Liver (tissue), 9 donors: Measurements from ENCODE around the gene ERMN. TPM values are rescaled to one million over a fixed set of nuclear protein-coding genes. Genes with fewer than 3 reads are reported as not detected.

ENCODE experiments used
- DNase-seq: peaks from one replicate; pipeline ENCODE4 v3.0.0-alpha.2; 2017; ENCODE audit warnings: low spot score
- H3K27ac ChIP-seq, 2 donors: one replicate each; pipeline ENCODE4 v1.7.0; 2013; ENCODE audit warnings: inconsistent platforms in 2 of 2, low read length in 2 of 2, control low read depth in 1 of 2, low read depth in 1 of 2, mild to moderate bottlenecking in 1 of 2
- H3K27me3 ChIP-seq, 4 donors: one replicate each; pipeline versions ENCODE4 v1.6.1 to v1.7.0; 2013; ENCODE audit warnings: low read length in 3 of 4, inconsistent platforms in 1 of 4, mild to moderate bottlenecking in 1 of 4, moderate library complexity in 1 of 4; ENCODE audit not compliant: control insufficient read depth in 4 of 4, insufficient read depth in 4 of 4
- H3K36me3 ChIP-seq, 4 donors: one replicate each; pipeline versions ENCODE4 v1.6.1 to v1.7.0; 2013; ENCODE audit warnings: low read length in 3 of 4, mild to moderate bottlenecking in 3 of 4, low read depth in 1 of 4, moderate library complexity in 1 of 4; ENCODE audit not compliant: control insufficient read depth in 4 of 4, insufficient read depth in 3 of 4
- H3K4me1 ChIP-seq, 4 donors: one replicate each; pipeline versions ENCODE4 v1.6.1 to v1.7.0; 2013; ENCODE audit warnings: low read length in 3 of 4, mild to moderate bottlenecking in 3 of 4, moderate library complexity in 1 of 4; ENCODE audit not compliant: control insufficient read depth in 4 of 4, insufficient read depth in 4 of 4
- H3K4me3 ChIP-seq, 3 donors: one replicate each; pipeline versions ENCODE4 v1.6.1 to v1.7.0; 2013; ENCODE audit warnings: low read length in 3 of 3, control low read depth in 1 of 3, low read depth in 1 of 3, mild to moderate bottlenecking in 1 of 3
- H3K9ac ChIP-seq, 2 donors: one replicate each; pipeline ENCODE4 v1.7.0; 2013; ENCODE audit warnings: low read length in 2 of 2, mild to moderate bottlenecking in 2 of 2, moderate library complexity in 2 of 2, control low read depth in 1 of 2, low read depth in 1 of 2
- H3K9me3 ChIP-seq, 4 donors: one replicate each; pipeline versions ENCODE4 v1.6.1 to v1.7.0; 2013; ENCODE audit warnings: low read length in 3 of 4; ENCODE audit not compliant: control insufficient read depth in 4 of 4
- EGR1 ChIP-seq, 2 donors: IDR thresholded peaks; 2 replicates each; pipeline ENCODE4 v1.6.1; 2016 to 2018; ENCODE audit warnings: antibody characterized with exemption in 2 of 2, low read depth in 2 of 2
- FOXA1 ChIP-seq: IDR thresholded peaks from 2 replicates; pipeline ENCODE4 v1.6.1; 2016; ENCODE audit warnings: antibody characterized with exemption
- GABPA ChIP-seq, 2 donors: IDR thresholded peaks in 1 of 2; conservative IDR thresholded peaks in 1 of 2; 2 replicates each; pipeline ENCODE4 v1.6.1; 2016; ENCODE audit warnings: antibody characterized with exemption in 2 of 2, mild to moderate bottlenecking in 1 of 2, moderate library complexity in 1 of 2
- HNF4A ChIP-seq, 2 donors: conservative IDR thresholded peaks; 2 replicates each; pipeline ENCODE4 v1.6.1; 2016; ENCODE audit warnings: antibody characterized with exemption in 2 of 2, mild to moderate bottlenecking in 2 of 2
- HNF4G ChIP-seq: IDR thresholded peaks from 2 replicates; pipeline ENCODE4 v1.6.1; 2016; ENCODE audit warnings: antibody characterized with exemption
- NR2F2 ChIP-seq: IDR thresholded peaks from 2 replicates; pipeline ENCODE4 v1.6.1; 2016; ENCODE audit warnings: antibody characterized with exemption
- RAD21 ChIP-seq, 2 donors: IDR thresholded peaks; 2 replicates each; pipeline ENCODE4 v1.6.1; 2016; ENCODE audit warnings: antibody characterized with exemption in 2 of 2, mild to moderate bottlenecking in 2 of 2
- SP1 ChIP-seq: IDR thresholded peaks from 2 replicates; pipeline ENCODE4 v1.6.1; 2018; ENCODE audit warnings: antibody characterized with exemption, mild to moderate bottlenecking
- TAF1 ChIP-seq: conservative IDR thresholded peaks from 2 replicates; pipeline ENCODE4 v1.6.1; 2016; ENCODE audit warnings: antibody characterized with exemption, mild to moderate bottlenecking
- YY1 ChIP-seq: IDR thresholded peaks from 2 replicates; pipeline ENCODE4 v1.6.1; 2016; ENCODE audit warnings: antibody characterized with exemption, mild to moderate bottlenecking
- WGBS: extraction: QIAGEN DNeasy Blood & Tissue Kit; methylation state at CpG from one replicate; pipeline ENCODE4 v1.1.7; 2013; 5-methylcytosine and 5-hydroxymethylcytosine counted together
- polyA plus RNA-seq, 2 donors: library from polyadenylated mRNA; stranded (reverse) in 1 of 2; unstranded in 1 of 2; fragments of 200-250 nt in 1 of 2; fragments of >200 nt in 1 of 2; fragmentation: Nextera tagmentation in 1 of 2; extraction: Ambion mirVana in 1 of 2; gene quantifications; one replicate each; pipeline versions ENCODE4 v1.2.1 to v1.2.3, GENCODE V29; 2013 to 2015
- total RNA-seq, 2 donors: library from RNA; depleted of rRNA; stranded (reverse); fragments of >200 nt; gene quantifications; one replicate each; pipeline ENCODE4 v1.2.3, GENCODE V29; 2014
- TF ChIP-seq, protein P1 (sequence below): fragments of 150-350 bp; IDR thresholded peaks from 2 replicates; pipeline ENCODE4 v1.5.1; 2017; ENCODE audit warnings: improper control_type of control experiment, low read depth, low read length; ENCODE audit not compliant: missing input control
- TF ChIP-seq, protein P2 (sequence below): IDR thresholded peaks from 2 replicates; pipeline ENCODE4 v1.6.1; 2016; ENCODE audit warnings: antibody characterized with exemption
- TF ChIP-seq, protein P3 (sequence below): IDR thresholded peaks from 2 replicates; pipeline ENCODE4 v1.6.1; 2016; ENCODE audit warnings: antibody characterized with exemption
- TF ChIP-seq, protein P4 (sequence below): IDR thresholded peaks from 2 replicates; pipeline ENCODE4 v1.6.1; 2016; ENCODE audit warnings: antibody characterized with exemption
- donor health status: healthy.
- donor health status: healthy.
- donor health status: healthy.
- donor health status: healthy.
- donor health status: healthy.

The ERMN gene
- total and polyA plus RNA-seq, 4 donors = 0.05 to 0.08 TPM; not detected in 2

DNA sequence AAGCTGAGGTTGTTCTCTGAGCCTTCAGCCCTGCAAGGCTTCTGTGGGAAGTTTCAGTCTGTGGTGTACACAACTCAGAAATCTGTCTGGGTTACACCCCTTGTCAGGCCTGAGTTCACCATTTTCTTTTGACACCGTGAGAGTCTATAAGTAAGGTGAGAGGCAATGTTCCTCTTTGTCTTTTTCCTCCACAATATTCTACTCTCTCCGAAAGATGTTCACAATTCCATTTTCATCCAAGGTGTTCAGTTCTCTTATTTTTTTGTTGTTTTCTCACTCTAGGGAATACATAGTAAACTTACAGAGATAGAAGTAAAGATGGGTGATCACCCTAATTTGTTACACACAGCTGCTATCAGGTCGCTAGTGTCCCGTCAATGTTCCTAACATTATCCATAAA is 3.2 kb downstream of the ERMN start:
- Histone ChIP-seq H3K36me3 (no peaks in the 10 kb centered on the region), H3K4me1 (no peaks in the 10 kb centered on the region), H3K27ac (no peak overlapping the region), H3K27me3 (no peaks in the 10 kb centered on the region), H3K9me3 (no peaks in the 10 kb centered on the region), H3K4me3 (no peak overlapping the region), H3K9ac (no peak overlapping the region)
- WGBS = 89% methylated on average over 4 of the region's 4 CpGs
- TF ChIP-seq, protein P1, sequence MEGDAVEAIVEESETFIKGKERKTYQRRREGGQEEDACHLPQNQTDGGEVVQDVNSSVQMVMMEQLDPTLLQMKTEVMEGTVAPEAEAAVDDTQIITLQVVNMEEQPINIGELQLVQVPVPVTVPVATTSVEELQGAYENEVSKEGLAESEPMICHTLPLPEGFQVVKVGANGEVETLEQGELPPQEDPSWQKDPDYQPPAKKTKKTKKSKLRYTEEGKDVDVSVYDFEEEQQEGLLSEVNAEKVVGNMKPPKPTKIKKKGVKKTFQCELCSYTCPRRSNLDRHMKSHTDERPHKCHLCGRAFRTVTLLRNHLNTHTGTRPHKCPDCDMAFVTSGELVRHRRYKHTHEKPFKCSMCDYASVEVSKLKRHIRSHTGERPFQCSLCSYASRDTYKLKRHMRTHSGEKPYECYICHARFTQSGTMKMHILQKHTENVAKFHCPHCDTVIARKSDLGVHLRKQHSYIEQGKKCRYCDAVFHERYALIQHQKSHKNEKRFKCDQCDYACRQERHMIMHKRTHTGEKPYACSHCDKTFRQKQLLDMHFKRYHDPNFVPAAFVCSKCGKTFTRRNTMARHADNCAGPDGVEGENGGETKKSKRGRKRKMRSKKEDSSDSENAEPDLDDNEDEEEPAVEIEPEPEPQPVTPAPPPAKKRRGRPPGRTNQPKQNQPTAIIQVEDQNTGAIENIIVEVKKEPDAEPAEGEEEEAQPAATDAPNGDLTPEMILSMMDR = no peak
- no peak for TF ChIP-seq FOXA1
- TF ChIP-seq, protein P2, sequence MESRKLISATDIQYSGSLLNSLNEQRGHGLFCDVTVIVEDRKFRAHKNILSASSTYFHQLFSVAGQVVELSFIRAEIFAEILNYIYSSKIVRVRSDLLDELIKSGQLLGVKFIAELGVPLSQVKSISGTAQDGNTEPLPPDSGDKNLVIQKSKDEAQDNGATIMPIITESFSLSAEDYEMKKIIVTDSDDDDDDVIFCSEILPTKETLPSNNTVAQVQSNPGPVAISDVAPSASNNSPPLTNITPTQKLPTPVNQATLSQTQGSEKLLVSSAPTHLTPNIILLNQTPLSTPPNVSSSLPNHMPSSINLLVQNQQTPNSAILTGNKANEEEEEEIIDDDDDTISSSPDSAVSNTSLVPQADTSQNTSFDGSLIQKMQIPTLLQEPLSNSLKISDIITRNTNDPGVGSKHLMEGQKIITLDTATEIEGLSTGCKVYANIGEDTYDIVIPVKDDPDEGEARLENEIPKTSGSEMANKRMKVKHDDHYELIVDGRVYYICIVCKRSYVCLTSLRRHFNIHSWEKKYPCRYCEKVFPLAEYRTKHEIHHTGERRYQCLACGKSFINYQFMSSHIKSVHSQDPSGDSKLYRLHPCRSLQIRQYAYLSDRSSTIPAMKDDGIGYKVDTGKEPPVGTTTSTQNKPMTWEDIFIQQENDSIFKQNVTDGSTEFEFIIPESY = no peak
- no peak for TF ChIP-seq YY1
- TF ChIP-seq HNF4A (conservative IDR thresholded peaks at IDR 0.05) = no peak
- no peak for TF ChIP-seq HNF4G
- no peak for TF ChIP-seq NR2F2
- TF ChIP-seq SP1 = no peak
- TF ChIP-seq, protein P3, sequence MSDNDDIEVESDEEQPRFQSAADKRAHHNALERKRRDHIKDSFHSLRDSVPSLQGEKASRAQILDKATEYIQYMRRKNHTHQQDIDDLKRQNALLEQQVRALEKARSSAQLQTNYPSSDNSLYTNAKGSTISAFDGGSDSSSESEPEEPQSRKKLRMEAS = no peak
- DNase-seq = no peak

DNA sequence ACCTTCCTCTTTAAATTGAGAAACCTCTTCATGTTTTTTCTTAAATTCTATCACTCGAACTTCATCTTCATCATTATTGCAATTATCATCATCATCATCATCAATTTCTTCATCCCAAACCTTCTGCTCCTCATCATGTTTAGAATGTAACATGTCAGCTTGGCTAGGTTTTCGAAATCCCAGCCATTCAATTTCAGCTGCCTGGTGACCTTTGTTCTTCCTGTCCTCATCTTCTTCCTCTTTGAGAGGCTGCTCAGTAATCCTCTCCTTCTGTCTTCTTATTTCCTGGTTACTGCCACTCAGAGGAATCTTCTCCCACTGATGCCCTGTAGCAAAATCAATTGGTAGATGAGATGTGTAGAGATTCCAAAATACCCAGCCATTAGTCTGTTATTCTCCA is 4.2 kb downstream of the ERMN start:
- Histone ChIP-seq H3K9me3 (no peaks in the 10 kb centered on the region), H3K27ac (no peak overlapping the region), H3K4me1 (no peaks in the 10 kb centered on the region), H3K36me3 (no peaks in the 10 kb centered on the region), H3K27me3 (no peaks in the 10 kb centered on the region), H3K4me3 (no peak overlapping the region), H3K9ac (no peak overlapping the region)
- 52% methylated on average over 2 of the region's 2 CpGs for WGBS
- DNase-seq = no peak
- no peak for TF ChIP-seq YY1
- TF ChIP-seq RAD21 (IDR thresholded peaks at IDR 0.05) = no peak
- TF ChIP-seq HNF4A (conservative IDR thresholded peaks at IDR 0.05) = no peak
- TF ChIP-seq, protein P3 = no peak
- TF ChIP-seq, protein P2 = no peak
- no peak for TF ChIP-seq GABPA (IDR thresholded peaks at IDR 0.05 in 1 of 2, conservative IDR thresholded peaks at IDR 0.05 in 1 of 2)
- no peak for TF ChIP-seq HNF4G
- TF ChIP-seq TAF1 = no peak
- no peak for TF ChIP-seq SP1
- TF ChIP-seq EGR1 (IDR thresholded peaks at IDR 0.05; ENCODE audit: low read depth in 2 of 2) = no peak
- TF ChIP-seq, protein P4, sequence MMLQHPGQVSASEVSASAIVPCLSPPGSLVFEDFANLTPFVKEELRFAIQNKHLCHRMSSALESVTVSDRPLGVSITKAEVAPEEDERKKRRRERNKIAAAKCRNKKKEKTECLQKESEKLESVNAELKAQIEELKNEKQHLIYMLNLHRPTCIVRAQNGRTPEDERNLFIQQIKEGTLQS = no peak
